ENCODE data around the gene WDR38.
"Not testable (repeated sequence)": the region's sequence is repeated elsewhere in the genome, so short reads cannot be mapped to it uniquely, and the experiment has no call there.

Gene WDR38

GRCh38 chr9:124835026-124835557, 18.2 kb upstream of the WDR38 start:
- DNase-seq, result no peak

- DNase-seq, result not testable (repeated sequence)
Measured at GRCh38 chr9:124838132-124838531, 15.1 kb upstream of the WDR38 start.

- DNase-seq, result not testable (repeated sequence)
Measured at GRCh38 chr9:124838567-124839275, 14.5 kb upstream of the WDR38 start.

- DNase-seq, result peak; percentile 69
Measured at GRCh38 chr9:124839612-124840299, 13.5 kb upstream of the WDR38 start.

DNA sequence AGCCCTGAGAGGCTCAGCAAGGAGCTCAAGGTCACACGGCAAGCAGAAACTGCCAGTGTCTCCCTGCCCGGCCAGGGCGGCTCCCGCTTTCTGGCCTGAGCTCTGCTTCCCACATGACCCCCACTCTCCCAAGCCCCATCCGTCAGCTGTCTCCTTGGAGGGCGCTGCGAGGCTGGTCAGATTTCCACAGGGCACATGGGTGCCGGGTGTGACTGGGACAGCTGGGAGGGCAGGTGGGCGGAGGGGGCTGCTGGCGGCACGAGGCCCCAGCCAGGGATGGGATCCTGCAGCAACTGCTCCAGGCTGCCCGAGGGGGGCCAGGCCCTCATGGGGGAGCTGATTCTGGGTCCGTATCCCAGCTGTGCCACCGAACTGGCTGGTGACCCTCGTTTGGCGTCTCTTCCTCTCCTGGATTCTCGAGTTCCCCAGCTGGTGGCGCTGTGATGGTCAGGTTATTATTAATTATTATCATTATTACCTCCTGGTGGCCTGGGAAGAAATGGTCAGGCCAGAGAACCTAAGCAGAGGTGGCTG, 12.9 kb upstream of the WDR38 start:
- no peak for DNase-seq

DNA sequence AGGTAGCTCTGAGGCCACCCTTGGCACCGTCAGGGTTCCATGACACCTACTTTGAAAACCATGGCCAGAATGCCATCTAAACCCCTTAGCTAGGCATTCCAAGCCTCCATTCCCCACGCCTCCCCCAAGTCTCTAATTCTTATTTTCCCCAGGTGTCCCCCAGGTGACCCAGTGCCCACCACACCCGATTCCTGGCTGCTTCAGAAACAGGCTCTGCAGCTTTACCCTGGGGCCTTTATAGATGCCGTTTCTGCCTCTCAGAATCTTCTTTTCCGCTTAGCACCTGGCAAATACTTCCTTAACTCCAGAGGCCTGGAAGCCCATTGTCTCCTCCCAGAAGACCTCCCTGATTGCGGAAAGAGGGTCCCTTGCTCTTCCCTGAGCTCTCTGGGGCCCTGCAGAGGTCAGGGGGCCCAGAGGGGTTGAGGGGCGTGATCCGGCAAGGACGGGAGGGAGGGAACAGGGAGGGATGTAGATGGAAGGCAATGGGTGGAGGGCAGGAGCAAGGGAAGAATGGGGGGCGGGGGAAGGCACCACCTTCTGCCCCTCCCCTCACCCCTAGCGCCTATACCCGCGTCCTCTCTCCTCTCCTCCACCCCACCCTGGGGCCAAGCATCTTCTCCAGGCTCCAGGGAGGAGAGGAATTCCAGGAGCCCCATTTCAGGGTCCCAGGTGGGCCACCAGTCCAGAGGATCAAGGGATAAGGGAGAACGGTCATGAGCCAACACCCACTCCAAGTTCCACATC, 12.0 kb upstream of the WDR38 start:
- DNase-seq, result no peak

DNA sequence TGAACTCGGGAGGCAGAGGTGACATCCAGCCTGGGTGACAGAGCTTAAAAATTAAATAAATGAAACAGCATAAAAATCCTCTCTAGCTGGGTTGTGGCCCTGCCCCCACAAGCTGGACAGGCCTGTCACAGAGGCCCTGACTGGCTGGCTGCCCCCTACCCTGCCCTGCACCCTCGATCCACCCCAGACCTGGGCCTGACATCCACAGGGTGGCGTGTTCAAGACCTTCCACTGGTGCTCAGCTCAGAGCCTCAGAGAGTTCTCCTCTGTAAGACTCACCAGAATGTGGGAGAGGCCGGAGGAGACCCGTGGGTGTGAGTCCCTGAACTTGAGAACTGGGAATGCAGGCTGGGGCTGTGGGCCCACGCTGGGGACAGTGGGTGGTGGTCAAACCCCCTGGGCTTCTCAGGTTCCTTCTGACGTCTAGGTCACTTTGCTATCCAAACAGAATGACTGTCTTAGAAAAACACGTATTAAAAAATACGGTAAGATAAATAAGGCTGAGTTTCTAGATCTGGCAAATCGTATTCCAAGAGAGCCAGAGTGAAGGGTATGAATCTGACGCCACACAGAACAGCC, 9.7 kb upstream of the WDR38 start:
- no peak for DNase-seq

GRCh38 chr9:124844291-124844690, 9.0 kb upstream of the WDR38 start:
- DNase-seq, result no peak

DNA sequence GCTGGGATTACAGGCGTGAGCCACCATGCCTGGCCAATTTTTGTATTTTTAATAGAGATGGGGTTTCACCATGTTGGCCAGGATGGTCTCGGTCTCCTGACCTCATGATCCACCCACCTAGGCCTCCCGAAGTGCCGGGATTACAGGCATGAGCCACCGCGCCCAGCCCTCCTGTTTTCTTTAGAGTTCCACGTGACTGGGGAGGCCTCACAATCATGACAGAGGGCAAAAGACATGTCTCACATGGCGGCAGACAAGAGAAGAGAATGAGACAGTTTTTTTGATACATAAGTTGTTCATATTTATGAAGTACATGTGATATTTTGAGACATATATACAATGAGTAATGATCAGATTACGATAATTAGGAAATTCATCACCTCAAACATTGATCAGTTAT, 6.8 kb upstream of the WDR38 start:
- DNase-seq, result not testable (repeated sequence)

GRCh38 chr9:124846969-124847368, 6.3 kb upstream of the WDR38 start:
- DNase-seq, result no peak

DNA sequence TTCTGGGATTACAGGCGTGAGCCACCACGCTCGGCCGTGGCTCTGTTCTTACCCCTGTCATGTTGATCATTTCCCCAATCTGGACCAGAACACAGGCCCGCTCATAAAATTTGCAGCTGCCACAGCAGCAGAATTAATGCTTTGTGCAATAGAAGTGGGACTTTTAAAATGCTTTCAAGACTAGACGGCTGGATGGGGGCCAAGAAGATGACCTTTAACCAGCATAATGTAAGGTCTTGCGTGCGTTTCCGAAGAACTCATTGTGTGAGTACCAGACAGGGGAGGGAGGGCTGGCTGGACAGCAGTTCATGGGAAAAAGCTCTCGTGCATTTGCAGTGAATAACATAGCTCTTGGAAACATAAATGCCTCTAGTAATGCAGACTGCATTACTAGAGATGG, 3.5 kb upstream of the WDR38 start:
- no peak for DNase-seq

GRCh38 chr9:124852121-124852828, 985 bp upstream of the WDR38 start:
- no peak for DNase-seq

DNA sequence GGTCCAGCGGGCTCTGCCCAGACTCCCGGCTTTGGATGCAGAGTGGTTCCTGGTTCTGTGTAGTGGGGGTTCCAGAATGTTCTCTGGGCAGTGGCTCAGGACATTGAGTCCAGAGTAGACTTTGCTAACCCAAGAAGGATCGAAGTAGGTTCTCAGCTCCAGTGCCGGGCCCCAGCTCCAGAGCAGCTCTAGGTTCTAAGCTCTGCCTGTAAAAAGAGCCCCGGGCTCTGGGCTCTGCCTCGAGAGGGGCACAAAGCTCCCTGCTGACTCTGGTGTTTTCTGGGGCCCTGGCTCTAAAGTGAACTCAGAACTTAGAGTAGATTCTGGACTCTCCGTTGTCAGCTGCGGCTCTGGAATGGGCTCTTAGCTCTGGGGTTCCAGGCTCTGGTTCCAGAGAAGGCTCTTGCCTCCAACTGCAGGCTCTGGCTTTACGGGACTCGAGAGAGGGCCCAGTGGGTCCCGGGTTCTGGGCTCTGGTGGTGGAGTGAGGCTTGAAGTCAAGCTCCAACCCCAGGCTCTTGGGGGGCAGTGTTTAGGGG, 414 bp downstream of the WDR38 start:
- DNase-seq, result no peak

GRCh38 chr9:124854161-124854560, 901 bp downstream of the WDR38 start:
- no peak for DNase-seq

GRCh38 chr9:124854822-124855221, 1.6 kb downstream of the WDR38 start:
- DNase-seq, result no peak

GRCh38 chr9:124855566-124855943, 2.3 kb downstream of the WDR38 start:
- no peak for DNase-seq

- peak; percentile 90 for DNase-seq
Measured at GRCh38 chr9:124855944-124856765, 2.9 kb downstream of the WDR38 start.

DNA sequence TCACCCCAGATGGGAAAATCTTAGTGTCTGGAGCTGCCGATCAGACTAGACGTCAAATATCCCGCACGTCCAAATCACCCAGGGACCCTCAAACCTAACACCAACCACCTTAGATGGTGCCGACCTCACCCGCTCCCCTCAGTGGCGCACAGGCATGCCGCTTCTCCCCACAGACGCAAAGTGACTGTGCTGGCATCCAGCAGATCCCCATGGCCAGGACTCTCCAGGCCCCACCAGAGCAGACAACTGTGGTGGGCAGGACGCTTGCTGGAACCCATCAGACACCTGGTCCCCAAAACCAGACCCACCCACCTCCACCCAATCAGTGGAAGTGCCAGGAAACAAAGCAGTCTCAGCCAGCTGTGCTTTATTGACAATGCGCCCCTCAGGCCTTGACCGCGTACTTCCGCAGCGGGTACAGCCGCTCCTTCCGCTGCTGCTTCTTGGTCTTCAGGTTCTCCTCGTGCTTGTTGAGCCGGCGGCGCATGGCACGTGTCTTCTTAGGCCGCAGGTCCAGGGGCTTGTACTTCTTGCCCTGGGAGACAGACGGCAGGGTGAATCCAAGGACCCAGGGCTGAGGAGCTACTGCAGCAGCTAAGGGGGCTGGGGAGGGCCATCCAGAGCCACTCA, 4.4 kb downstream of the WDR38 start:
- no peak for DNase-seq

- no peak for DNase-seq
Measured at GRCh38 chr9:124858330-124859046, 5.2 kb downstream of the WDR38 start.
